ENCODE results near the gene MAGI1.

Gene MAGI1

DNA sequence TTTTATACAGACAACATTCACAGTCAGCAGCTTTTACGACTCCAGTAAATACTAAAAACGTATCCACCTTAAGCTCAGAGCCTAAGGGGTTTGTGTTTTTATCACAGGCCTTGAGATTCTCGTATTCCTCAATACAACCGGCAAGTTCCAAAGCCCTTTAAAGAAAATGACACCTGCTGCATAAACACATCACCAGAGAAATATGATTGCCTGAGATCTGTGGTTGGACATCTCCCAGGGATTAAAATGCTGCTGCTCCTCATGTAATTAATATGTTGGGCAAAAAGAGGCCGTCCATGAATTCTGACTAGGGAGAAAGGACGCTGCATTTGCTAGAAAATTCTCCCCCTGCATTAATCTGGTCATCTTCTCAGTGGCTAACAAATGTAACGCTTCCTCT, 544.8 kb downstream of the MAGI1 start:
- H3K4me2 ChIP-seq (ENCODE audit: low read length, poor library complexity, severe bottlenecking): no peak overlapping the region
- no peak overlapping the region for H3K27ac ChIP-seq (ENCODE audit: low read length, poor library complexity, severe bottlenecking)
- H3K36me3 ChIP-seq (ENCODE audit: control insufficient read depth in 1 of 2, insufficient read depth in 2 of 2, low read depth in 1 of 2, low read length in 2 of 2): peaks cover 0 to 7% of the 10 kb centered on the region in 2 experiments
- H3K4me3 ChIP-seq (ENCODE audit: insufficient read depth in 1 of 2, low read depth in 1 of 2, low read length in 2 of 2): no peak overlapping the region
- no peak overlapping the region for H3K14ac ChIP-seq (ENCODE audit: low read length in 2 of 2)
- no peak for DNase-seq
- H3K18ac ChIP-seq (ENCODE audit: low read depth in 1 of 2, low read length in 2 of 2): no peak overlapping the region
- no peaks in the 10 kb centered on the region for H3K27me3 ChIP-seq (ENCODE audit: control insufficient read depth in 1 of 2, insufficient read depth in 1 of 2, low read length in 2 of 2)
- H3K9me3 ChIP-seq (ENCODE audit: control insufficient read depth, low read length): peaks cover 5% of the 10 kb centered on the region
- 90% methylated on average over 7 of the region's 7 CpGs for WGBS
- no peak overlapping the region for H2BK120ac ChIP-seq (ENCODE audit: low read depth, low read length)
- no peak overlapping the region for H2BK15ac ChIP-seq (ENCODE audit: low read depth, poor library complexity, severe bottlenecking)
- H3K79me1 ChIP-seq (replicated peaks; ENCODE audit: low read length, poor library complexity, severe bottlenecking): peaks cover 6% of the 10 kb centered on the region
- H3K9ac ChIP-seq (ENCODE audit: low read length): no peak overlapping the region
- no peak overlapping the region for H2BK5ac ChIP-seq (ENCODE audit: low read depth, low read length, poor library complexity, severe bottlenecking)
- no peak overlapping the region for H4K8ac ChIP-seq (ENCODE audit: low read length)
- H4K91ac ChIP-seq (ENCODE audit: low read length): no peak overlapping the region
- no peak overlapping the region for H2BK12ac ChIP-seq (ENCODE audit: low read length in 2 of 2)
- no peaks in the 10 kb centered on the region for H3K4me1 ChIP-seq (ENCODE audit: control insufficient read depth, insufficient read depth, low read depth, low read length)
- no peak overlapping the region for H3K23ac ChIP-seq (ENCODE audit: low read length in 2 of 2)
- no peak overlapping the region for H2AK5ac ChIP-seq (ENCODE audit: low read length, severe bottlenecking)
- no peak overlapping the region for H3K4ac ChIP-seq (ENCODE audit: low read depth in 1 of 2, low read length in 2 of 2)
- no peak overlapping the region for H2AFZ ChIP-seq (ENCODE audit: low read depth, low read length)

DNA sequence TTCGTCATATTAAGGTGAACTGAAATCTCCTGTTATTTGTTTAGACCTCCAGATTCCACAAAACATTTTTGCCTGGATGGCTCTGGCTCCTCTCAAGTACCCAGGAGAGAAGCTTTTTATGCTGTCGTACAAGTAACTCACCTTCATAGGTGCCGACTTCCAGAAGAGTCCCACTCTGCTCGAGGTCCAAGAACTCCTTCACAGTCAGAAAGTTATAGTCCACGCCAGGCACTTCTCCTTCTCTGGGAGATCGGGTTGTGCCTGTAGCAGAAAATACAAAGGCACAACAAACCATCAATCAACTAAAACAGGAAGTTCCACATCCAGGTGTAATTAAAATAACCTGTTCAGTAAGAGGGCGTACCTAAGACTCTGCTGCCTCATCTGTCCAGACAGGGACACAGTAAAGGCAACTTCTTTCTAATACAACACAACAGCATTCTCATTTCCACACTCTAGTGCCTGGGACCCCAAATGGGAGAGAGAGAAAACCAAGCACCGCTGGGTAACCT, 545.3 kb downstream of the MAGI1 start:
- DNase-seq: no peak
- Histone ChIP-seq H3K4me3 (ENCODE audit: insufficient read depth in 1 of 2, low read depth in 1 of 2, low read length in 2 of 2) (no peak overlapping the region), H2BK5ac (ENCODE audit: low read depth, low read length, poor library complexity, severe bottlenecking) (no peak overlapping the region), H3K9me3 (ENCODE audit: control insufficient read depth, low read length) (peaks cover 5% of the 10 kb centered on the region), H3K27me3 (ENCODE audit: control insufficient read depth in 1 of 2, insufficient read depth in 1 of 2, low read length in 2 of 2) (no peaks in the 10 kb centered on the region), H2BK15ac (ENCODE audit: low read depth, poor library complexity, severe bottlenecking) (no peak overlapping the region), H3K9ac (ENCODE audit: low read length) (no peak overlapping the region), H3K36me3 (ENCODE audit: control insufficient read depth in 1 of 2, insufficient read depth in 2 of 2, low read depth in 1 of 2, low read length in 2 of 2) (peaks cover 0 to 7% of the 10 kb centered on the region in 2 experiments), H3K4me1 (ENCODE audit: control insufficient read depth, insufficient read depth, low read depth, low read length) (no peaks in the 10 kb centered on the region), H3K4me2 (ENCODE audit: low read length, poor library complexity, severe bottlenecking) (no peak overlapping the region), H4K91ac (ENCODE audit: low read length) (no peak overlapping the region), H4K8ac (ENCODE audit: low read length) (no peak overlapping the region), H3K79me1 (replicated peaks; ENCODE audit: low read length, poor library complexity, severe bottlenecking) (peaks cover 6% of the 10 kb centered on the region), H3K18ac (ENCODE audit: low read depth in 1 of 2, low read length in 2 of 2) (no peak overlapping the region), H3K23ac (ENCODE audit: low read length in 2 of 2) (no peak overlapping the region), H3K27ac (ENCODE audit: low read length, poor library complexity, severe bottlenecking) (no peak overlapping the region), H2BK12ac (ENCODE audit: low read length in 2 of 2) (no peak overlapping the region), H3K14ac (ENCODE audit: low read length in 2 of 2) (no peak overlapping the region), H3K4ac (ENCODE audit: low read depth in 1 of 2, low read length in 2 of 2) (no peak overlapping the region), H2BK120ac (ENCODE audit: low read depth, low read length) (no peak overlapping the region), H2AK5ac (ENCODE audit: low read length, severe bottlenecking) (no peak overlapping the region), H2AFZ (ENCODE audit: low read depth, low read length) (no peak overlapping the region)
- 88% methylated on average over 7 of the region's 8 CpGs for whole genome bisulfite sequencing

DNA sequence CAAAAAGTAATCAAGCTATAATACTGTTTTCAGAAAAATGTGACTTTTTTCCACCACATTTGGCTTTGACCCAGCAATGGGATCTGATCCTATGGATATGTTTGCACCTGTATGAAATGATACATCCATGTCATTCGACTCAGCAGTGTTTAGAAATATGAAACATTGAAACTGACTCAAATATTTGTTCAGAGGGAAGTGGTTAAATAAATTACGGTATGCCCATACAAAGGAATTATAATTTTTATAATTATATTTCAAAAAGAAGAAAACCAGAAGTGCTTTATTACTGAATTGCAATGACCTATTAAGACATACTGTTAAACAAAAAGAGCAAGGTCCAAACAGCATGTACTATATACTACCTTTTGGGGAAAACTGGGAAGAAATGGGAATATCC, 546.5 kb downstream of the MAGI1 start:
- Histone ChIP-seq H3K9ac (ENCODE audit: low read length) (no peak overlapping the region), H3K4me1 (ENCODE audit: control insufficient read depth, insufficient read depth, low read depth, low read length) (no peaks in the 10 kb centered on the region), H3K79me1 (replicated peaks; ENCODE audit: low read length, poor library complexity, severe bottlenecking) (peaks cover 5% of the 10 kb centered on the region), H3K14ac (ENCODE audit: low read length in 2 of 2) (no peak overlapping the region), H3K4me3 (ENCODE audit: insufficient read depth in 1 of 2, low read depth in 1 of 2, low read length in 2 of 2) (no peak overlapping the region), H2BK15ac (ENCODE audit: low read depth, poor library complexity, severe bottlenecking) (no peak overlapping the region), H3K27ac (ENCODE audit: low read length, poor library complexity, severe bottlenecking) (no peak overlapping the region), H2BK120ac (ENCODE audit: low read depth, low read length) (no peak overlapping the region), H4K8ac (ENCODE audit: low read length) (no peak overlapping the region), H2AFZ (ENCODE audit: low read depth, low read length) (no peak overlapping the region), H2AK5ac (ENCODE audit: low read length, severe bottlenecking) (no peak overlapping the region), H3K9me3 (ENCODE audit: control insufficient read depth, low read length) (peaks cover 5% of the 10 kb centered on the region), H2BK12ac (ENCODE audit: low read length in 2 of 2) (no peak overlapping the region), H2BK5ac (ENCODE audit: low read depth, low read length, poor library complexity, severe bottlenecking) (no peak overlapping the region), H3K27me3 (ENCODE audit: control insufficient read depth in 1 of 2, insufficient read depth in 1 of 2, low read length in 2 of 2) (no peaks in the 10 kb centered on the region), H3K4me2 (ENCODE audit: low read length, poor library complexity, severe bottlenecking) (no peak overlapping the region), H3K18ac (ENCODE audit: low read depth in 1 of 2, low read length in 2 of 2) (no peak overlapping the region), H3K4ac (ENCODE audit: low read depth in 1 of 2, low read length in 2 of 2) (no peak overlapping the region), H3K23ac (ENCODE audit: low read length in 2 of 2) (no peak overlapping the region), H3K36me3 (ENCODE audit: control insufficient read depth in 1 of 2, insufficient read depth in 2 of 2, low read depth in 1 of 2, low read length in 2 of 2) (peaks cover 0 to 7% of the 10 kb centered on the region in 2 experiments), H4K91ac (ENCODE audit: low read length) (no peak overlapping the region)
- no CpG with 5 or more reads among the region's 2 CpGs for WGBS
- no peak for DNase-seq

- Histone ChIP-seq H3K27ac (ENCODE audit: low read length, poor library complexity, severe bottlenecking) (no peak overlapping the region), H3K4me1 (ENCODE audit: control insufficient read depth, insufficient read depth, low read depth, low read length) (no peaks in the 10 kb centered on the region), H3K27me3 (ENCODE audit: control insufficient read depth in 1 of 2, insufficient read depth in 1 of 2, low read length in 2 of 2) (no peaks in the 10 kb centered on the region), H3K4ac (ENCODE audit: low read depth in 1 of 2, low read length in 2 of 2) (no peak overlapping the region), H3K36me3 (ENCODE audit: control insufficient read depth in 1 of 2, insufficient read depth in 2 of 2, low read depth in 1 of 2, low read length in 2 of 2) (peaks cover 0 to 7% of the 10 kb centered on the region in 2 experiments), H4K91ac (ENCODE audit: low read length) (no peak overlapping the region), H2BK15ac (ENCODE audit: low read depth, poor library complexity, severe bottlenecking) (no peak overlapping the region), H2AFZ (ENCODE audit: low read depth, low read length) (no peak overlapping the region), H2AK5ac (ENCODE audit: low read length, severe bottlenecking) (no peak overlapping the region), H4K8ac (ENCODE audit: low read length) (no peak overlapping the region), H3K4me3 (ENCODE audit: insufficient read depth in 1 of 2, low read depth in 1 of 2, low read length in 2 of 2) (no peak overlapping the region), H3K4me2 (ENCODE audit: low read length, poor library complexity, severe bottlenecking) (no peak overlapping the region), H3K79me1 (replicated peaks; ENCODE audit: low read length, poor library complexity, severe bottlenecking) (peaks cover 6% of the 10 kb centered on the region), H3K9me3 (ENCODE audit: control insufficient read depth, low read length) (peaks cover 5% of the 10 kb centered on the region), H3K23ac (ENCODE audit: low read length in 2 of 2) (no peak overlapping the region), H3K9ac (ENCODE audit: low read length) (no peak overlapping the region), H3K18ac (ENCODE audit: low read depth in 1 of 2, low read length in 2 of 2) (no peak overlapping the region), H2BK5ac (ENCODE audit: low read depth, low read length, poor library complexity, severe bottlenecking) (no peak overlapping the region), H2BK120ac (ENCODE audit: low read depth, low read length) (no peak overlapping the region), H2BK12ac (ENCODE audit: low read length in 2 of 2) (no peak overlapping the region), H3K14ac (ENCODE audit: low read length in 2 of 2) (no peak overlapping the region)
- WGBS: 99% methylated on average over 3 of the region's 3 CpGs
- no peak for DNase-seq
Observed at GRCh38 chr3:65490114-65490513, 548.6 kb downstream of the MAGI1 start.
